GM12801 (cell line): Measurements from ENCODE around the gene SGTB.

Source experiments
- TF ChIP-seq, protein P1 (sequence below): IDR thresholded peaks from one replicate; pipeline ENCODE4 v1.5.1; 2011; ENCODE audit warnings: control low read depth; ENCODE audit not compliant: insufficient read length; ENCODE audit errors: extremely low read depth

The SGTB gene

DNA sequence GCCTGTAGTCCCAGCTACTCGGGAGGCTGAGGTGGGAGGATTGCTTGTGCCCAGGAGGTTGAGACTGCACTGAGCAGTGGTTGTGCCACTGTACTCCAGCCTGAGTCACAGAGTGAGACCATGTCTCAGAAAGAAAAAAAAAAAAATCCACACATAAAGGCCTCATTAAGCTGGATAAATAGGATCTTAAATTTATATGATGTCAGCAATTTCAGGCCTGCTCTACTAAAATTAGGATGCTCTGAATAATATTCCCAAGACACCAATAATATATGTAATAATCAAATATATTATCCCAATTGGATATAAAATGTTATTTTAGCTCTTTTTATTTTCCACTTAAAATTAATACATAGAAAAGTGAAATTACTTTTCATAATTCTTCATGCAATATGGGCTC is 43.7 kb upstream of the SGTB start:
- TF ChIP-seq, protein P1, sequence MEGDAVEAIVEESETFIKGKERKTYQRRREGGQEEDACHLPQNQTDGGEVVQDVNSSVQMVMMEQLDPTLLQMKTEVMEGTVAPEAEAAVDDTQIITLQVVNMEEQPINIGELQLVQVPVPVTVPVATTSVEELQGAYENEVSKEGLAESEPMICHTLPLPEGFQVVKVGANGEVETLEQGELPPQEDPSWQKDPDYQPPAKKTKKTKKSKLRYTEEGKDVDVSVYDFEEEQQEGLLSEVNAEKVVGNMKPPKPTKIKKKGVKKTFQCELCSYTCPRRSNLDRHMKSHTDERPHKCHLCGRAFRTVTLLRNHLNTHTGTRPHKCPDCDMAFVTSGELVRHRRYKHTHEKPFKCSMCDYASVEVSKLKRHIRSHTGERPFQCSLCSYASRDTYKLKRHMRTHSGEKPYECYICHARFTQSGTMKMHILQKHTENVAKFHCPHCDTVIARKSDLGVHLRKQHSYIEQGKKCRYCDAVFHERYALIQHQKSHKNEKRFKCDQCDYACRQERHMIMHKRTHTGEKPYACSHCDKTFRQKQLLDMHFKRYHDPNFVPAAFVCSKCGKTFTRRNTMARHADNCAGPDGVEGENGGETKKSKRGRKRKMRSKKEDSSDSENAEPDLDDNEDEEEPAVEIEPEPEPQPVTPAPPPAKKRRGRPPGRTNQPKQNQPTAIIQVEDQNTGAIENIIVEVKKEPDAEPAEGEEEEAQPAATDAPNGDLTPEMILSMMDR: no peak

DNA sequence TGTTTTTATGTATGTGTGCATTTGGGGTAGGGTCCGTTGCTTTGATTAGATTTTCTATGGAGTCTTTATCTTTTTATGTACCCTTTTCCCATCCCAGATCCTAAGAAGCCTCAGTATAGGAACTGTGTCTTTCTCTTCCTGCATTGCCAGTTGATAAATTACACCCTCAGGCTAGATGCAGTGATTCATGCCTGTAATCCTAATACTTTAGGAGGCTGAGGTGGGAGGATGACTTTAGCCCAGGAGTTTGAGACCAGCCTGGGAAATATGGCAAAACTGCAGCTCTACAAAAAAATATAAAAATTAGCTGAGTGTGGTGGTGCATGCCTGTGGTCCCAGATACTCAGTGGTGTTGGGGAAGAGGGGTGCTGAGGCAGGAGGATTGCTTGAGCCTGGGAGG is 40.3 kb upstream of the SGTB start:
- TF ChIP-seq, protein P1: no peak

DNA sequence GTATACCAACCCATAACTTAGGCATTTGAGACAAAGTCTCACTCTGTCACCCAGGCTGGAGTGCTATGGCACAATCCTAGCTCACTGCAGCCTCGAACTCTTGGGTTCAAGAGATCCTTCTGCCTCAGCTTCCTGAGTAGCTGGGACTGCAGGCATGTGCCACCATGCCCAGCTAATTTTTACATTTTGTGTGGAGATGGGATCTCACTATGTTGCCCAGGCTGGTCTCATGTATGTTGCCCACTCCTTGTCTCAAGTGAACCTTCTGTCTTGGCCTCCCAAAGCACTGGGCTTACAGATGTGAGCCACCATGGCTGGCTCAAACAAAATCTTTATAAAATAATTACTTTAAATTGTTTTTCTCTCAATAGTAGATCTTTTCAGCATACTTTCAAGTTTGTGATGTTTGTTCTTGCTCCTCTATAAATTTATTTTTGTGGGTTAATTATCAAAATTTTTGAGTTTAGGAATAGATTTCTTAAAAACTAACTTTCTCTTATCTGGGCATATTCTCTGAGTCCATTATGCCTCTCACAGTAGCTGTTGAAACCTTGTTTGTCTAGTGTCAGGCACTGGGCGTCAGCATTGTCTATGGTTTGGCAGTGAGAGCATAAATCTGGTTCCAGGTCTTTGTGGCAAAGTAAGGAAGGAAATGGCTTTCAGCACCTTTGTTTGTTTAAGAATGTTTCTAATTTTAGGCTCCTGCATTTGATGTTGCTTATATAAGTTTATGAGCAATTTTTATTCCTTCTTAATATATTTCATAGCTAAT is 38.8 kb upstream of the SGTB start:
- TF ChIP-seq, protein P1: no peak

DNA sequence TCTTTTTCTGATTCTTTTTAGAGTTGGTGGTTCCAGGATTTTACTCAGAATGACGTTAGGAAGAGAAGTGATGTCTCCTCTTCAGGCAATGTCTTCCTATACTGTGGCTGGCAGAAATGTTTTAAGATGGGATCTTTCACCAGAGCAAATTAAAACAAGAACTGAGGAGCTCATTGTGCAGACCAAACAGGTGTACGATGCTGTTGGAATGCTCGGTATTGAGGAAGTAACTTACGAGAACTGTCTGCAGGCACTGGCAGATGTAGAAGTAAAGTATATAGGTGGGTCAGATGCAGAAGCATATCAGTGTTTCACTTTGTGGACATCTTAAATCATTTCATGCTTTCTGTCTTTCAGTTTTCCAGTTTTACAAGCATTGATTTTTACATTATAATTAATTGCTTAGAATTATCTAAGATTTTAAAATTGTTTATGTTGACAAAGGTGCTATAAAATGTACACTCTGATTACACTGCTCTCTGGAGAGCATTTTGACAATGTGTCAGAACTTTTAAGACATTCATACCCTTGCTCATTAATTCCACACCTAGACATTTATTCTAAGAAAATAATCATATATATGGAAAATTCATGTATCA is 36.7 kb upstream of the SGTB start:
- TF ChIP-seq, protein P1: no peak

DNA sequence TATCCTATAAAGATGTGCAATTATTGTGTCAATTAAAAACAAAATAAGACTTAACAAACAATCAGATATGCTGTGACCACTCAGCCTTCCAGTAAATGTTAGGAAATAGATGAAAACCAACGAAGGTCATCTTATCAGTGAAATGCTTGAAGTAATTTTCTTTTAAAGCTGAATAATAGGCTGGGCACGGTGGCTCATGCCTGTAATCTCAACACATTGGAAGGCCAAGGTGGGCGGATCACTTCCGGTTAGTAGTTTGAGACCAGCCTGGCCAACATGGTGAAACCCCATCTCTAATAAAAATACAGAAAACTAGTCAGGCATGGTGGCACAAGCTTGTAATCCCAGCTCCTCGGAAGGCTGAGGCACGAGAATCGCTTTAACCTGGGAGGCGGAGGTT is 31.3 kb upstream of the SGTB start:
- TF ChIP-seq, protein P1: no peak

DNA sequence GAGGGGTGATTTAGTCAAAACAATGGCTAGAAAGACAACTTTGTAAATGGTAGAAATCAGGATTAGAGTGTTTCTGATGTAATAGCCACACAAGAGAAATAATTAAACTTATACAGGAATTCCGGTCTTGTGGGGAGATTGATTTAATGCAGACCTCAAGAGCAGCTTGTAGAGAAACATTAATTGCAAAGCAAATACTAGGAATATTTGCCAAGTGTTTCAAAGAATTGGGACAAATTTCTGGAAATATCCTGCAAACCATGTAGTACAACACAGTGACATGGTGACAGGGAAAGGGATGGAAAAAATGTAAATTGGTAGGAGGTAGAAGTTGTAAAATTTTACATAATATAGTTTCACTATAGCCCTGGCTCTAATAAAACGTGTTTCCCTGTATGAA is 29.0 kb upstream of the SGTB start:
- TF ChIP-seq, protein P1: no peak

DNA sequence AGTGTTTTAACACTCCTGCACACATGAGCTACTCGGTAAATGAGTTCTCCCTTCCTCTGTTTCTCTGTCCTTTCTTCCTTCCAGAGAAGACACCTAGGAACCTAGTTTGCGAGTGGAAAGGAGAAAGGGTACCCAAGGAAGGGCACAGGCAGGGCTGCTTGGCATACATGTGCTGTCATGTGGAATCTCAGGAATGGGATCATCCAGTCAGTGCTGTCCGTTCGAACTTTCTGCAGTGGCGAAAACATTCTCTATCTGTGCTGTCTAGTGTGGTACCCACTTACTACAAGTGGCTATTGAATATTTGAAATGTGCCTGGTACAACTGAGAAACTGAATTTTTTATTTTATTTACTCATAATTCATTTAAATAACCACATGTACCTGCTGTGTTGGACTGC is 28.0 kb upstream of the SGTB start:
- TF ChIP-seq, protein P1: no peak
